Measurements from ENCODE around the gene RNF169.

GRCh38 chr11:74710281-74710938 lies 38.2 kb upstream of the RNF169 start:
- TF ChIP-seq CTCF (IDR thresholded peaks at IDR 0.05) (no peak), POLR2A (IDR thresholded peaks at IDR 0.05) (no peak), EP300 (IDR thresholded peaks at IDR 0.05) (no peak)

All from suprapubic skin (tissue), 3 donors.